ENCODE data around the gene HLA-DMA.

Gene HLA-DMA

DNA sequence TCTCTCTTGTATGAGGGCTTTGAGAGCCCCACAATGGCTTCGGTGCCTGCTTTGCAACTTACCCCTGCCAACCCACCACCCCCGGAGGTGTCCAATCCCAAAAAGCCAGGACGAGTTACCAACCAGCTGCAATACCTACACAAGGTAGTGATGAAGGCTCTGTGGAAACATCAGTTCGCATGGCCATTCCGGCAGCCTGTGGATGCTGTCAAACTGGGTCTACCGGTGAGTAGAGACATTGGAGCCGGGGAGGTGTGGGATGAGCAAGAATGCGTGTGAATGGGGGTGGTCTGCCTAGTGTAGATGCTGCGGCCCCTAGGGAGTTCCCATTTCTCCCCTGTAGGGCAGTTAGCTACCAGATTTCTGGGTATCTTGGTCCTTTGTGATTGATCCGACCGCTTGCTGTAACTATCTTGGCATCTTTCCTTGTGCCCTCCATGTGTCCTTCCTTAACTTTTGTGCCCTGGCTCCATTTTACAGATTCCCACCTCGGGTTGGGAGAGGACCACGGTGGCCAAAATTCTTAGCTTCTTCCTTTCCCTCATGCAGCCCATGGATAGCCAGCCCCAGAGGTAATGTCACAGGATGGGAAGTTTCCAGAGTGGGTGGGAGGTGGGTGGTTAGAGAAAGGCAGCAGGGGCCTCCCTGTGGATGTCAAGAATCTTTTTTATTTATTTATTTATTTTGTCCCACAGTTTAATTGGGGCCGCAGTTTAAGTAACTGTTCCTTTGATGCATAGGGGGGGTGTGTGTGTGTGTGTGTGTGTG lies 21.8 kb upstream of the HLA-DMA start:
- DNase-seq (ENCODE audit: low read depth) = no peak

DNA sequence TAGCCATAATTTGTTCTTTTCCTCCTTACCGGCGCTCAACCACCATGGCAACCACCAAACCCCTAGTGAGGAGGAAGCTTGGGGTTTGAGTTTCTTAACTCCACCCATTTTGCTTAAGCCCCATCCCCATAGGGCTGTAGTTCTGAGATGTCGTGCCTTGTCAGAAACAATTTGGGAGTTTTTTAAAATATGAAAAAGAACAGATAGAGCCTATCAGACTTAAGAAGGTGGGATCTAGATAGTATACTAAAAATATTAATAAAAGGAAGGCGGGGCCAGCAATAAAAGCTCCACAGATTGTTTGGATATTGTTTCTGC lies 21.1 kb upstream of the HLA-DMA start:
- DNase-seq (ENCODE audit: low read depth) = peak; percentile 29

DNA sequence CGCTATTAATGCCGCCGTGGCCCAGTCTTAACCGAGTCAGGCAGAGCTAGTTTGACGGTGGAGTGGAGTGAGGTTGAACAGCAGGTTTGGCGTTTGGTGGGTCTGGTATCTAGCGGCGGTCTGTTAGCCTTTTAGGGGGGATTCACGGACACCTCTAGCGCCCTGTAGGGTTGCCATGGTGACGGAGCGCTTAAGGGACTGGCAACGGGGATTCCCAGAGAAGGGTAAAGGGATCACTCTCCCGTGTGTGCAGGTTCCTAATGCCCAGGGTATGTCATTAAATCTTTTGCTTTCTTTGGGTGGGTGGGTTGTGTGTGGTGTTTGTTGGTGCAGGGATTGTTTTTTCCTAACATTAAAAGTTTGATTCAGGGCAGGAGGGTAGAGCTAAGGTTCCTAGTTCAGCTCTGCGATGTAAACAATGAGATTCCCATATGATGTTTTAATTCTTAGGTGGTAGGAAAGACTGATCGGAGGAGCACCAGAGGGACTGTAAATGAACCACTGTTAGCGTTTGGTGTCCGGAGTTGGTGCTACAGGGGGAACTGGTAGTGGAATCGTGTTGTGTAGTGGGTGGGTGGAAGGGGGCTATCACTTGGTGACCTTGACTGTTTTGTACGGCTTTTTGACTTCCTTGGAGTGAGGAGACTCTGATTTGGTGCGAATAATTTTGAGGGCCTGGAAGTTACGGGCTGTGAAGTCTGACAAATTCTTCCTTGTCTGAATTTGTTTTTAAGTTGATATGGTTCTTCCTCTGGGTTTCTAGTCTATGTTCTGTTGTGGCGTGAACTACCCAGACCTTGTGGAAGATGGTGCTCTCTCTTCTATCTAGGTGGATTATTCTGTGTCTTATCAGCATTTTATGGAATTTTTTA lies 20.5 kb upstream of the HLA-DMA start:
- DNase-seq (ENCODE audit: low read depth) = peak; percentile 58

DNA sequence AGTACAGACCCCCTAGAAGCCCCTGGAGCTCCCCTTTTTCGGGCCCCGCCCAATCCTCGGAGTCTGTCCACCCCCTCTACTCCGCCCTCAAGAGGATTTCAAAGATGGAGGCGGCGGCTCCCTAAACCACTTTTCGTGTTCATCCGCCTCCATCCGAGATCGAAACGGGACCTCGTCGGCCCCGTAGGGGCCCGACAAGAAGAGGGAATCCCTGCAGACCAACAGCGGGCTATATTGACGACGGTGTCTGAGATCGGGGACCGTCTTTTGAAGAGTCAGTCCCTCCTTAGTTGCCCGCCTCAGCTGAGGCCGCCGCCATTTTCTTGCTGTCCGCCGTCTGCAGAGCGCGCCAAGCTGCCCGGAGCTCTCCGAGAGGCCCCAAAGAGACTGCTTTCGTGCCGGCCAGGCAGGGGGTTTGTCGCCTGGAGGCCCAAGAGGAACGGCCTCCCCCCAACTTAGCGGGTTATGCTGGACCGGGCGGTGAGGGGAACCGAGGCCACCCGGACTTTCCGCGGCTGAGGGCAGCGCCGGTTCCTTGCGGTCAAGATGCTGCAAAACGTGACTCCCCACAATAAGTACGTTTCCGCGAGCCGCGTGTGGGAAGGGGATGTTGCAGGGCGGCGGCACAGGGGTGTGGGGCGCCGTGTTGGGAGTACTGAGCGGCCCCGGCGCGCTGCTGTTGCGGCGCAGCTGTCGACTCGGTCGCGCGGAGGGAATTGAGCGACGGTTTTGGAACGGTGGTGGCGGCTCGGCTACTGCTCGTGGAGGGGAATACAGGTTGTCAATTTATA lies 19.7 kb upstream of the HLA-DMA start:
- DNase-seq (ENCODE audit: low read depth) = peak; percentile 48

DNA sequence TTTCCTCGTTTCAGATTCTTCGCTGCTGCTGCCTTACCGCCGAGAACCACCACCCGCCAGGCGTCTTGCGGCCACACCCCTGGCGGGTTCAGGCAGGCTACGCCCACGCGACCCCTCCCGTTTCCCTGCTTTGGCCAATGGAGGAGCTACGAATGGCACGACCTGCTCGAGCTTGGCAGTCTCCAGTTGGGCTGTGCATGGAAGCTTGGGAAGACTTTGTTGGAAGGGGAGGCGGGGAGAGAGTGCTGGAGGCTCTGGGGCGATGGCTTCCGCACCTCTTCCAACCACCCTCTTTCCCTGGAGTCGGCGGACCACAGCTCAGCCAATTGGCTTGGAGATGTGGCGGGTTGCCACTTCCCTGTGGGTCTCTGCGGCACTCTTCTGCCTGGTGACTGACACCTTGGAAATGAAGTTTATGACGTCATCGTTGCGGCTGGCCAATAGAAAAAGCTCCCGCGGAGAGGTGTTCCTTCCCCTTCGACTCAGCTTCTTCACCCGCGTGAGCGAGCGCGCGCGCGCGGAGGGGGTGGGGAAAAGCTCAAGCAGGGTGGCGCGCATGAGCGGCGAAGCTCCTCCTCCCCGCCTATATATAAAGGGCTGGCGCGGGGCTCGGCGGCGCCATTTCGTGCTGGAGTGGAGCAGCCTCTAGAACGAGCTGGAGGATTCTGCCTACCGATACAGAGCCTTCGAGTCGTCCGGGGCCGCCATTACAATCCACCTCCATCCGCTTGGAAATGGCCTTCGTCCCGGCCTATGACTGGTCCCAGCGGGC lies 18.9 kb upstream of the HLA-DMA start:
- peak; percentile 100 for DNase-seq (ENCODE audit: low read depth)

DNA sequence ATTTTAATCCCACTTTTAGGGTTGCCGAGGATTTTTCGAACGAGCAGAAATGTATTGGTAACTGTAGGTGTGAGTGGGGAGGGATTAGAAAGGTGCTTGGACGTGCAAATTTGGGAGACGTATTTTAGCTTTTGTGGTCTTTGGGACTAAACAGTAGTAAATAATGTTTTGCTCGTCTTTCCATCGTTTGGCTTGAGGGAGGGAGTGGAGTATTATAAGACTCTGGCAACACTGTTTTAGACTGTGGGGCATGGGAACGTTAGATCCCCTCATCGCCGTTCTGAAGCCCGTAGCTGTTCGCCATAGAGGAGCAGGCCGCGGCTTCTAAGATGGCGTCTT lies 18.3 kb upstream of the HLA-DMA start:
- DNase-seq (ENCODE audit: low read depth) = no peak

DNA sequence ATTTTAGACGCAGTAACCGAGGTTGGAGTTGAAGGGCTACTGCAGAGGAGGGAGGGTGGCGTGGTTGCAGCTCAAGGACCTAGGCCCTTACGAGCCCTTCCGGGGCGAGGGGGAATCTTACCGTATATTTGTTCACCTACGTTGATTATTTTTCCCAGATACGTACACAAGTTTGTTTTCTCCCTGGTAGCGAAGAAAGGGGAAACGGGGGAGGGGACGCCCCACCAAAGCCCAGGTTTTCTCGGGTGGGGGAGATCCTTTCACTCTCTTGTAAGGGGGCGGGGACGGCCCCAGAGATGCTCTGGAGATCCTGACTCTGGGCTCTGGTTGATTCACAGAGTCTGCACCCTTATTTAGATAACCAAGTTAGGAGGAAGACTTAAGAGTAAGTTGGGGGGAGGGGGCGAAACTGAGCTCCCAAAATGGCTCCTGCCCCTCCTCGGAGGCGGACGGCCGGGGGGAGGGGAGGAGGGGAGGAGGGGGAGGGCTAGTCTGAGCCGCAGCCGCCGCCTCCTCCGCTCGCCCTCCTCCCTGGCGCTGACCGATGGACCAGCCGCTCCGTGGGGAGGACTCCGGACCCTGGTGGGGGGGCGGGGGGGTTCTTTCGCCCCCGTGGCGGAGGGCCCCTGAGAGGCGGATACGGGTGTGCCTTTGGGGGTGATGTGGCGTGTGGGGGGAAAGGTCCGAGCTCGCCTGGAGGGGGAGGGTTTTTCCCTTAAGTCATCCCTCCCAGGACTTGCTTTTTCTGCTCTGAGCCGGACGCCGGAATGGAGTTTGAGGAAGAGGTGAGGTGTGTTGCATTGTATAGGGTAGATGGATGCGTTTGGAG lies 17.7 kb upstream of the HLA-DMA start:
- peak; percentile 60 for DNase-seq (ENCODE audit: low read depth)

DNA sequence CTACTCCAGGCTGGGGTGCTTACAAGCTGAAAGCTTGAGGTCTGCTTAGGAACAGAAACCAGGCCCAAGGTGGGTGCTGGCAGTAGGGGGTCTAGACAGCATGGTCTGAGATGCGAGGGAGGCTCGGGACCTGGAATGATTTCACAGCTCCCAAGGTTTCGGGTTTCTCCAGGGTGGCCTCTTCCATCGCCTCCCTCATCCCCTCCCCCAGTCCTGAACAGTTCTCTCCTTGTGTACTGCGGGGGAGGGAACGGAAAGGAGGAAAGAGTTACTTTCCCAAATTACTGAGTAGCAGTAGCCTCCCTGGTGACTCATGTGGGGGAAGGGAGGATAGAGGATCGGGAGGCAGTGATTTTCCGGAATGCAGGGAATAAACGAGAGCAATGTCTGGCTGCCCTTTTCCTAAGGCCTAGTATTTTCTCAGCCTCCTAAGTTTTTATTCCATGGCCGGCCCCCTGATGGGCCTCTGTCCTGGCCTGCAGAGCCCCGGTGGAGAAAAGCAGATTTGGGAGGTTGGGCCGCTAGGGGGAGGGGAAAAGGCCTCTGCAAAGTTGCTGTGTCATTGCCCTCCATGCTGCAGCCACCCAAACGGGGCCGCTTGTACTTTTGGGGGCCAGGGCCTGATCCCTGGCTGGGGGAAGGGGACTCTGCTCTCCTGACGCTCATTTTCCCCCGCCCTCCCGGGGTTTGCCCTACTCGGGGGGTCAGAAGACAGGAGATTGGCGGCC lies 17.0 kb upstream of the HLA-DMA start:
- DNase-seq (ENCODE audit: low read depth) = peak; percentile 40

DNA sequence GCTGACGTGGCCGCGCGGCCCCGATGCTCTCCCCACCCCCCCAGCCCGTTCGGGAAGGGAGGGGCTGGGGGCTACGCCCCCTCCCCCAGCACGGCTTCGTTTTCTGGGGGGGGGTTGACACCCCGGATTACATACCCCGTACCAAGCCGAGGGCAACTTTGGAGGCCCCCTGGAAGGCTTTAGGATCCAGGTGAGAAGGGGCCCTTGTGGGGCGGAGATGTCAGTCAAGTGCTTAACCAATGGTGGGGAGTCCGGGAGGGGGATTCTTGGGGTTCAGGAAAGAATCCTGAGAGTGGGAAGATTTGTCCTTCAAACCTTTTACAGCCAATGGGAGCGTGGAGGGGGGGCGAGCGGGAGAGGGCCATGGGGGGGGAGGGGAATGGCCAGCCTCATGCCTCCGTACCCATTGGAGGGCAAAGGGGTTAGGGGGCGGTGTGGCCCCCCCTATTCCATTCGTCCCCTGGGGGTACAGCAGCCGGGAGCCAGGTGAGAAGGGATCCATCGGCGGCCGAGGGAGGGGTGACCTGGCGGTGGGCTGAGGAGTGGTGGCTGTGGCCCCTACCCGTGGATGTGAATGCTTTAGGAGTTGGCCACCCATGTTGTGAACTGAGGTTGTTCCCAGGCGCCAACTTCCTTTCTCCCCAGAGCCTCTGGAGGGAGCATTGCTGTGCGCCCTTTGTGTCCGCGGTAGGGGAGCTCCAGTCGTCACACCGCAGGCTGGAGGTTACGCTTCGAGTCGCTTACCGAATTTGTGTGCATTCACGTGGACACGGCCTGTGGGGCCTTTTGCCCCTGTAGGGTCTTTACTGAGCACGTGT lies 16.2 kb upstream of the HLA-DMA start:
- DNase-seq (ENCODE audit: low read depth) = peak; percentile 43

DNA sequence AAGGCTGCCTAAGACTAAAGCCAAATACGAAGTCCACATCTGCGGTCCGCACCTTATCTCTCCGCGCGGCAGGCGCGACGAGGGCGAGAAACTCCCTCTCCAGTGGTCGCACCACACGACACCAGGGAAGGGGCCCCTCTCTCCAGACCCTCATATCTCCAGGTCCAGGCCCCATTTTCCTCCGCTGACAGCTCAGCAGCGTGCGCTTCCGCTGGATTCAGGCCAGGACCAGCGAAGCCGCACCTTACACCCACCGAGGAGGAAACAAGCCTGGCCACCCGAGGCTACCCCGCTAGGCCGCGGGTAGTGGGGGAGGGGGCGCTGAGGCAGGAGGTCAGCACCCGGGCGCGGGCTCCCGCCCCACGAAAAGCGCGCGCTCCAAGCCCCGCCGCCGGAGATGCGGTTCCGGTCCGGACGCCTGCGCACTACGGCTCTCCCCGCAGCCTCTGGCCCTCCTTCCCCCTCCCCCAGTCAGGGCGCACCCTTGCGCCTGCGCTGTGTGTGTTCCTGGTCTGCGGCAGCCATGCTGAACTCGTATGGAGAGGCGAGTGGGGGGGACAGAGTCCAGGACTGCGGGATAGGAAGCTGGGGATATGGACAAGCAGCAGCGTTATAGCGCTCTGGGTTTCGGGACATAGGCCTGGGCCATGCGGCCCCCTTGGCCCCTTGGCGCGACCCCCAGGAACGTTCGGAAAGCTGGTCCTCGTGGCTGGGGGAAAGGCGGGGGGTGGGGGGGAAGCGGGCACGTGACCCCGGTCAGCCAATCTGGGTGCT lies 15.4 kb upstream of the HLA-DMA start, which contains the start of gene BRD2:
Gene BRD2 (plus strand): TSS at position 502 of the 774 bp plus-strand sequence. CDS start 4,305 bp downstream, outside the sequence.
- peak; percentile 96 for DNase-seq (ENCODE audit: low read depth)

DNA sequence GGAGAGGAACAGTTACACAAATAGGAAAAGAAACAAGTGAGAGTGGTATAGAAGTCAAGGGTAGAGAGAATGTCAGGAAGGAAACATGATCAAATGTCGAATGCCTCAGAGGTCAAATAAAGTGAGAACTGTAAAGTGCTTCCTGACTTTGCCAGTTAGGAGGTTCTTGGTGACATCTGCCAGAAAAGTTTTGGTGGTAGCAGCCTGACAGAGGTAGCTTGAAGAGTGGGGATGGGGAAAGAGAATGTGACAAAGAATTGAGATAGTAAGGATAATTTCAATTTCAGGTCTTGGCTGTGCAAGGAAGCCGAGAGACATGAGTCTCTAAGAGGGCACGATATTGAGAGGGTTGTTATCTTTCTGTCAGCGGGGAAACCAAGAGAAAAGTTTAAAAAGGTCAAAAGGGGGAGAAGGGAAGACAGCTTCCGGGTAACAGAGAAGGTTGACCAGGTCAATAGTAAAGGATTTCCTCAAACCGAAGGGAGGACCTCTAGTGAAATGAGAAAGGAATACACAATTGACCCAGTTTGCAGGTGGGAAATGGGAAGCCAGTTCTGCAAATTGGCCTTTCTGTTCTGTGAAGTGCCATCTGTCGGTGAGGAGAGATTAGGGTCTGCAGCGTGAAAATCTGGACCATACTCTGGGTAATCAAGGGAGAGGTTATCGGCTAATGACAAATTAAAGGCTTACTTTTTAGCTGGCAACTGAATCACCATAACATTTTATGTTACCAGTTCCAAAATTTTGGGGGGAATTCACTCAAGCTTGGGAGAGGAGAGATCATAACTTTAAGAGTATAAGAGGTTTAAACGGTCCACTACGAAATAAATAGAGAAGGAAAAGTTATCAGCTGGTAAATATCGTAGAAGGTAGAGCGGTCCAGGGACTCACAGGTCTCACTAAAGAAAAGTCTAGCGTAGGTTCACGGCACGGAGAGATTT lies 14.5 kb upstream of the HLA-DMA start:
- no peak for DNase-seq (ENCODE audit: low read depth)

DNA sequence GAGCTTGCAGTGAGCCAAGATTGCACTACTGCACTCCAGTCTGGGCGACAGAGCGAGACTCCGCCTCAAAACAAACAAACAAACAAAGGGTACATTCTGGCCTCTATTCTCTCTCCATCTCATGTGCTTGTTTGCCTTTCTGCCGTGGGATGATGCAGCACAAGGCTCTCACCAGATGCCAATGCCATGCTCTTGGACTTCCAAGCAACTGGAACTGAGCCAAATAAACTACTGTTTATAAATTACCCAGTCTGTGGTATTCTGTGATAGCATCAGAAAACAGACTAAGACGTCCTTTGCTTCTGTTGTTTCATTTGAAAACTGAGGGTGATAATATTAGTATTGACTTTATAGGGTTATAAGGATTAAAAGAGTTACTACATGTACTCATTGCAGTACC lies 11.9 kb upstream of the HLA-DMA start:
- no peak for DNase-seq (ENCODE audit: low read depth)

DNA sequence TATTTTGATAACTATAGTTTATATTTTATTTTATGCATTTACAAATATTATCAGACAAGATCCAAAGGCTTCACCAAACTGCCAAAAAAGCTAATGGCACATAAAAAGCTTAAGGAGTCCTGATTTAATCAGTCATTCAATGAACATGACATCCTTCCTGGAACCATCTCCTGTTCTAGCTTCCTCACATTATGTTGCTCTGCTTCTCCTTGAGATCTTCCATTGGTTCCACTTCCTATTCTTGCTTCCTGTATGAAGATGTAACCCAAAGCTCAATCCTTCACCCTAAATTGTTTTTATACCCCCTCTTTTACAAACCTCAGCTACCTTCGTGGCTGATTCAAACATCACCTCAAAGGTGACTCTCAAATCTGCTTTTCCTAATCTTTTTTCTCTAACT lies 11.0 kb upstream of the HLA-DMA start:
- DNase-seq (ENCODE audit: low read depth) = no peak

DNA sequence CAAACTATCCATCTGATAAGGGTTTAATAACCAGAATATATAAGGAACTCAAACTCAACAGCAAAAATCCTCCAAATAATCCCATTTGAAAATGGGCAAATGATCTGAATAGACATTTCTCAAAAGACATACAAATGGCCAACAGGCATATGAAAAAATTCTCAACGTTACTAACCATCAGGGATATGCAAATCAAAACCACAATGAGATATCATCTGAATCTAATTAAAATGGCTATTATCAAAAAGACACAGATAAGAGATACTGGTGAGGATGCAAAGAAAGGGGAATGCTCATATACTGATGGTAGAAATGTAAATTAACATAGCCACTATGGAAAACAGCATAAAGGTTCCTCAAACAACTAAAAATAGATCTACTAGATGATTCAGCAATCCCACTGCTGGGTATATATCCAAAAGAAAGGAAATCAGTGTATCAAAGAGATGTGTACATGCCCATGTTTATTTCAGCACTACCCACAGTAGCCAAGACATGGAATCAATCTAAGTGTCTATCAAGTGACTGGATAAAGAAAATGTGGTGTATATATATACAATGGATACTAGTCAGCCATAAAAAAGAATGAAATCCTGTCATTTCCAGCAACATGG lies 9.4 kb upstream of the HLA-DMA start:
- DNase-seq (ENCODE audit: low read depth) = no peak

DNA sequence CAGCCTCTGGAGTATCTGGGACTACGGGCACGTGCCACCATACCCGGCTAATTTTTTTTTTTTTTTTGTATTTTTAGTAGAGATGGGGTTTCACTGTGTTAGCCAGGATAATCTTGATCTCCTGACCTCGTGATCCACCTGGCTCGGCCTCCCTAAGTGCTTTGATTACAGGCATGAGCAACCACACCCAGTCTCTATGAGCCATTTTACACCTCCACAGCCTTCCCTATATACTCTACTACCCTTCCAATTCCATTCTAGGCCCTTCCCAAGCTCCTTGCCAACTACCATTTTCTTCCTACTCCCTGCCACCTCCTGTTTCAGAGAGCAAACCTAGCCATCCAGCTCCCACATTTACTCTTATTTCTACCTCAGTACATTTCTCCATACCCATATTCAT lies 7.7 kb upstream of the HLA-DMA start:
- no peak for DNase-seq (ENCODE audit: low read depth)

DNA sequence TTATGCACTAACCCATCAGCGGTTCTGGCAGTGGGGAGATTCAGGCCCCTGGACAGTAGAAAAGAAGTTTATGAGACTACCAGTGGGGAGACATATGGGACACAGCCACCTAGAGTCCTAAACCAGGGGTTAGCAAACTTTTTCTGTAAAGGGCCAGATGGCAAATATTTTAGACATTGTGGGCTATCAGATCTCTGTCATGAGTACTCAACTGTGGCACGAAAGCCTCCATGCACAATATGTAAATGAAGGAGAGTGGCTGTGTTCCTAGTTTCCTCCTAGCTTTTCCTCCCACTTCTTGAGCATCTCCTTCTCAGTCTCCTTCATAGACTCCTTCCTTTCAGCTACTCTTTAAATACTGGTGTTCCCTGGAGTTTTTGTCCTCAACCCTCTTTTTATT lies 3.3 kb upstream of the HLA-DMA start:
- DNase-seq (ENCODE audit: low read depth) = no peak
